Fibroblast of skin of back (primary cell): ENCODE data around the gene MSI1.

Experiments used
- DNase-seq: peaks from one replicate; pipeline ENCODE4 v3.0.0-alpha.2; 2013

MSI1 gene

DNA sequence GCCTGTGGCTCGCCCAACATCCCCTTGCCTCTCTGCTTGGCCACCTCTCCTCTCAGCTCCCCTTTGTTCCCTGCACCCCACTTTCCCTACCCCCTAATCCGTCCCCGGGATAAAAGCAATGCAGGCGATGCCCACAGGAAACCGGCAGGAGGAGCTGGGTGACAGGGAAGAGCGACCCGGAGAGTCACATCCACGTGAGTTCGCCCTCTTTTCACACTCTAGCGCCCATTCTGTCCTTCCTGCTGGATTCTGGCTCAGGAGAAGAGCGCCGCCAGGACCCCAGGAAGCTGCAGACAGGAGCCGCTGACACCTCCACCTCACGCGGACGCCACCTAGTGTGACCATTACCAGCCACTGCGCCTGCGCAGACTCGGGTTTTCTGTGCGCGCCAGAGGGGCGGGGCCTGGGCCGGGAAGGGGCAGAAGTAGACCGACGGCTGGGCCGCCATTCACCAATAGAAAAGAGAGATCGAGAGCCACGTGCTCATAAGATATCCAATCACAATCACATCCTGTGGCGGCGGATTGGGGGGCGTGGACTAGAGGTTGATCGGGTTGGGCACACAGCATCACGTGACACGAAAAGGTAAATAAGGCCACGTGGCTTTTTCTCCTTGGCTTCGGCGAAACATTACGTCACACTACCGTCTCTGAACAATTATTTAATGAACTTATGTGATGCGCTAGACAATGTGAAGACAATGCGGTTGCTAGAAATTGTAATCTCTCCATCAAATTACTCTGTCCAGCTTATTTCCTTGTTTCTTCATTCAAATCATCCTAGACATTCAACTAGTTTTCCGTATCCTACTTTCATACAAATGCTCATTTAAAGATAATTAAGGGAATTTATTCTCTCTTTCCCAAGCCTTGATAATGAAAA is 51.5 kb downstream of the MSI1 start:
- DNase-seq = peak; percentile 99

DNA sequence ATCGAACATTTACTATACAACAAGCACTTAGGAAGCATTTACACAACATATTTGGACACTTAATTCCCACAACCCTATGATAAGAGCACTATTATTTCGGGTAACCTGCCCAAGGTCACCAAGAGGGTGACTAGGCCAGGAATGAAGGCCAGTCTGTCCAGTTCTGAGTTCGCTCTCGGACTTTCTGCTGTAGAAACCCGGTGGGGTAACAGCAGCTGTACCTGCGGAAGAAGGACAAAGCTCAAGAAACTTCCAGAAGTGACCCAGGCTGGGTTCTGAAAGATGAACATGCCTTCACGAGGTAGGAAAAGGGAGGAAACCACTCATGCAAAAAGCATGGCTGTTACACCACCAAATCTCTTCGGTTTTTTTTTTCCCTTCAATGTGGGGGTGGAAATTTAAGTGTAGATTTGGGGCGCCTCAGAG is 52.2 kb downstream of the MSI1 start:
- DNase-seq = no peak

- DNase-seq = no peak
Measured at GRCh38 chr12:120314220-120314619, 54.7 kb downstream of the MSI1 start.

- DNase-seq = peak; percentile 95
Measured at GRCh38 chr12:120301962-120302815, 66.8 kb downstream of the MSI1 start, which contains the start of gene SIRT4. Gene SIRT4, plus strand, starts transcription at chr12:120302321. Its CDS starts 1,241 bp downstream, at chr12:120303562.

GRCh38 chr12:120292661-120293531 is 76.1 kb downstream of the MSI1 start, which contains the start of gene RNU4-1:
Gene RNU4-1, minus strand, starts transcription at chr12:120293237.
- DNase-seq = peak; percentile 97

GRCh38 chr12:120292411-120292660 is 76.6 kb downstream of the MSI1 start:
- no peak for DNase-seq
